GM18505 (cell line): Measurements from ENCODE around the gene UNC13D.
A peak's percentile ranks its signal among the peaks of the same experiment; 100 is the strongest.

Experiments used
- ATAC-seq: cut with Tn5 transposase; IDR thresholded peaks from one replicate; pipeline ENCODE4 v1.9.1; 2021; ENCODE audit not compliant: unreplicated experiment
- POLR2A ChIP-seq: IDR thresholded peaks from 4 replicates; pipeline ENCODE4 v1.6.1; 2011; ENCODE audit warnings: borderline replicate concordance; ENCODE audit not compliant: insufficient read depth, insufficient read length; ENCODE audit errors: extremely low read depth

Gene UNC13D

DNA sequence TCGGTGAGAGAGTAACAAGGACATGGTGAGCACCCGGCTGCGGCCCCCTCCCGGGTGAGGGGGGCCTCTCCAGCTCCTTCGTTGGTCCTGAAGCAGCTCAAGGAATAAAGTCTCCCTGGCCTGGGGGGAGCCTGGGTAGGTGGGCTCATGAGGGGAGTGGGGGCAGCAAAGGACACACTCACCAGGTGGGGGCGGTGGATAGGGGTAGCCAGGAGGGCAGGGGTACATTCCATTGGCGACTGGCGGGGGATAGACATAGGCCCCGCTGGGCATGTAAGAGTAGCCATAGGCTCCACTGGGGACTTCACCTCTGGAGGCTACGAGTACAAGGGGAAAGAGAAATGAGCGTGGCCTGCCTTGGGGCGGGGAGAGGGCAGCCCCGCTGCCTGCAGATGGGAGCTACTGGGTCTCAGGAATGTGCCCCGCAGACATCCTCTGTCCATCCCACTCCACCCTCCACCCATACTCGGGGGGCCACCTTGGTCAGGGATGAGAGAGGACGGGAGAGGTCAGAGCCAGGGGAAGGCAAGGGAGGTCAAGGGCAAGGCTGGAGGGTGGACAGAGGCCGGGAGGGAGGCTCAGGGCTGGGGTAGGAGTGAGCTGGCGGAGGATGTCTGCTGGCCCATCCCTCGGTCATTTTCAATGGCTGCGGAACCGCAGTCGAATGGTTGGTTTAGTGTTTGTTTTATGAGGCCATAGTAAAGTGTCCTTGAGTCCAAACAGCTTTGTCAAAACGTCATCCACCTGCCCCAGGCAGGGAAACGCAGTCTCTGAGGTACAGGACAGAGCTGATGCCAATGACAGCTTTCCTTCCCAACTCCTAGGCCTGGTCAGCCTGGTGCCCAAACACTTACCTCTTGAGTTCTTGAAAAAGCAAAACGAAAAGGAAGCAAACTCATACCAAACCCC is 3.7 kb upstream of the UNC13D start:
- TF ChIP-seq POLR2A: no peak
- ATAC-seq: no peak

DNA sequence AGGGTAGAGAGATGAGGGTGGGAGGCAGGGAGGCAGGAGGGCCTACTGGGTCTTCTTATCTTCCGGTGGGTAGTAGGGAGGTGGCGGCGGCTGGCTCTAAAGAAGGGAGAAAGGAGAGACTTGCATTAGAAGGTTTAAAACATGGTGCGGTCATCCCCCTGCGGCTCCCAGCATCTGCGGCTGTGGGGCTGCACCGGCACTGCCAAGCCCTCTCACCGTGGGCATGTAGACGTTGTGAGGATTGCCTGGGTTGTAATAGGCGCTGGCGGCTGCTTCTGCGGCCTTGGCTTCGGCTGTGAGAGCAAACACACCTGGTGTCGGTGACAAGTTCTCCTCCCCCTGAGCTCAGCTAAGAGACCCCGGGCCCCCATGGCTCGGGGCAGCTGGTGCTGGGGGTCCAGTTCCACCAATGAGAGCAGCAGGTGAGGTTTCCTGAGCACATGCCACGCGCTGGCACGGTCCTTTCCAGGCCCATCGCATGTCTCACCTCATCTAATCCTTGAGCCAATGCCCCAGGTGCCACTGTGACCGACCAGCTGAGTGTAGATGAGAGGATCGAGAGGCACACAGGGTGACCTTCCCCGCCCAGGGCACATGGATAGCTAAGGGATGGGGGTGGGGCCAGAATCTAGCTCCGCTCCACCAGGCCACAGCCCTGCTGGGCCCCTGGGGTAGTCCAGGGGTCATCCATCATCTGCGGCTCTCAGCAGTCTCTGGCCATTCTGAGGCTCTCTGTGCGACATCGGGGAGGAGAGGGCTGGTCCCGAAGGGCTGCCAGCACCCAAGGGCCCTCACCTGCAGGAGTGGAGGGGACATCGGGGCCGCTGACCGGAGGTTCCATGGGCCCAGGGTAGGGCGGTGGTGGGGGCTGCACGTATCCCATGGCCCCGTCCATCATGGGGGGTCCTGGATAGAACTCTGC is 2.7 kb upstream of the UNC13D start:
- no peak for ATAC-seq
- no peak for TF ChIP-seq POLR2A

DNA sequence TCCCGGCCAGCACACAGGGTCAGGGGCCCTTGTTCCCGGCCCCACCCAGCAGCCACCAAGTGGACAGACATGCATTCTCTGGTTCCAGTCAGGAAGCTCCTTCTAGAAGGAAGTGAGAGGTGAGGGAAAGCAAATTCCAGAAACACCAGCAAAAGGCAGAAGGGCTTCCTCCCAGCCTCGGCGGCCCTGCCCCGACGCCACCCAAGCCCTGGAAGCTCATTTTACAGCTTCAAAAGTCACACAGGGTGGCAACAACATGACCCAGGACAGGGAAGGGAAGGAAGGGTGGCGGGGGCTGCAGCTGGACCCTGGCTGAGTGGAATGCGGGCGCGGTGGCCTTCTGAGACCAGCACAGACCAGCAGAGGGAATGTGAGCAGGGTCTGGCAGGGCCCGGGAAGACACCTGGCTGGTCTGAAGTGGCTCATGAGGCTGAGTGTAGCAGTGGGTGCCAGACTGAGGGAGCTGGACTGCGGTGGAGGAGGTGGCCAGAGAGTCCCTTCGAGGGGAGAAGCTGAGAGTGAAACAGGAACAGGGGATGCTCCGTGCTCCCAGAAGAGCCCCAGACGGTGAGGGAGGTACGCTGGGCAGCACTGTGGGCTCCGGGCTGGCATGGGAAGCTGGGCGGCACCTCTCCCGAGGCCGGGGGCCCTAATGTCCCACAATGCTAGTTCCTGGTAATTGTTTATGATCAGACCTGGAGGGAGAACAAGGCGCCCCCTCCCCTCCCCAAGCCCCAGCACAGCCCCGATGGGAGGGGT is 1.9 kb upstream of the UNC13D start:
- ATAC-seq: no peak
- no peak for TF ChIP-seq POLR2A

DNA sequence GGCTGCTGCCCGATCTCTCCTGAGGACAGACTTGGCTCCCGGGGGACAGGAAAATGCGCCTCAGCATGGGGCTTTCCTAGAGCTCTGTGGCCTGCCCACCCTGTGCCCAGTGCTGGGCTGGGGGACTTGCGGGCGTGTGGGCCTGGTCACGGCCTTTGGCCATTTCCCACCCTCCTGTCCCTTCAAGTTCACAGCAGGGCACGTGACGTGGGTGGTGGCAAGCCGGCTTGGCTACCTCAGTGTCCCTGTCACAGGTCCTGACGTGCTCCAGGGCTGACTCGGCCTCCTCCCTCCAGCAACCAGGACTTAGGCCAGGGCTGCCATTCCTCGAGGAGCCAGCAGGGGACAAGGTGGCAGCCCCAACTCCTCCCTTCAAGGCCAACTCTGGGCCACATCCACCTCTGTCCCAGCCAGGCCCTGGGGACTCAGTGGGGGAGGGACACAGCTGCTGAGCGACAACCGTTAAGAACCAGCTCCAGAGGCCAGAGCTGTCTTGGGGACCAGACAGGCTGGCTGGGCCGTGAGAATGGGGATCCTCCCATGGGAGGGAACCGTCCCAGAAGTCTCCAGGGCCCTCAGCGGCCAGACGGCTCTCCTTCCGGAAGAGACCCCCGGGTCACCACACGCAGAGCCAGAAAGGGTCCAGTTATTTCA is 981 bp upstream of the UNC13D start:
- ATAC-seq: peak; percentile 60
- TF ChIP-seq POLR2A: peak; percentile 27

DNA sequence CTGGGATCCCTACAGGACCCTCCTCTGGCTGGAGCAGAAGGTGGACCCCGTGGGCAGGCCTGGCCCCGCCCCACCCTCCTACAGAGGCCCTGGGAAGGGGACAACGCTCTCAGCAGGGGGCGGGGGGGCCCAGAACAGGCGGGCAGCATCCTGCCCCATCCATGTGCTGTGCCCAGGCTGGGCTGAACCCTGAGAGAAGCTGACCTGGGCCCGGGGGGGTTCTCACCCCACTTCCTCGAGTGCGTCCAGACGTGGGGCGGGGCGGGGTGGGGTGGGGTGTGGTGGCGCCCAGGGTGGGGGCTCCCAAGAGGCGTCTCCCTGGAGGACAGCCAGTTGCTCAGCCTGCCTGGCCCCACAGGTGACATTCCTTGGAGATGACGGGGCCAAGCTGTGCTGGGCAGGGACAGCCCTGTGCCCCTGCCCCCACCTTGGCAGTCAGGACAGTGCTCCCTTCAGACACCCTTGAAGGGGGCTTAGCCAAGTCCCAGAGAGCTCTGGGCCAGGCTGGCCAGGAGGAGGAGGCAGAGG is 390 bp upstream of the UNC13D start:
- ATAC-seq: no peak
- no peak for TF ChIP-seq POLR2A

DNA sequence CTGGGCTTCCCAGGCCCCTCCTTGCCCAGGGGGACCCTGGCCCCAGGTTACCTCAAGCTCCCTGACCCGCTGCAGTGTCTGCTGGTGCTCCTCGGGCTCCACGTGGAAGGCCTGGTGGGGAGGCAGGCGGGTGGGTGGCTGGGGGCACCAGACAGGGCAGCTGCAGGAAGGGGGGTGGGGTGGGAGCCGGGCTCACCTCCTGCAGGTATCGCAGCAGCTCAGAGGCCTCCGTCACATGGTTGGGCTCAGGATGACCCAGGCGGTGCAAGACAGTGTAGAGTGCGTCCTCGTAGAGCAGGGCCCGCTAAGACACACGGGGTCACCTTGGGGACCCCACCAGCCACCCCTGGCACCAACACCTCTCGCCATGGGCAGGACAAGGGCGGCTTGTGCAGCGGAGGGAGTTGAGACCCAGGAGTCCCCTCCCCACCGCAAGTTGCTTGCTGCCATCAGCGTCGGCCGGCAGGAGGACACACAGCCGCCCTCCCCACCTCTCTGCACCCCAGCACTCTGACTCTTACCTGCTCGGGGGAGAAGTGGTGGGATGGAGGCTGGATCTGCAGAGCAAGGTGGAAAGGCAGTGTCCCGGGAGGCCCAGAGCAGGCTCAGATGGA is 1.1 kb downstream of the UNC13D start:
- no peak for TF ChIP-seq POLR2A
- ATAC-seq: no peak

DNA sequence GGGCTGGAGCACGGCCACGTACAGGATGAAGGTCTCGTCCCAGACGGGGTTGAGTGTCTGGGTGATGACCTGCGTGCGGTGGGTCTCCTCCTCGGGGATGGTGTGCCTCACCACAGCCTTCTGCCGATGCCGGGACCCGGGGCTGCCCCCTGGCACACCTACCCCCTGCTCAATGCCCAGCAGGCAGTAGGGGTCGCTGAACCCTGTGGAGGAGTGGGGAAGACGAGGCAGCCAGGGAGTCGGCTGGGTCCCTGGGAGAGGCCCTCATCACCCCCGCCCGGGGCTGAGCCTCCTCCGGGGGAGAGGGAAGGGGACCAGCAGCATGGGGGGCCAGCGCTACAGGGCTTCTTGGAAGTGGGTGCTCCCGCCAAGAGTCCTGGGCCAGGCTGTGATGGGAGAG is 1.8 kb downstream of the UNC13D start:
- no peak for TF ChIP-seq POLR2A
- no peak for ATAC-seq

DNA sequence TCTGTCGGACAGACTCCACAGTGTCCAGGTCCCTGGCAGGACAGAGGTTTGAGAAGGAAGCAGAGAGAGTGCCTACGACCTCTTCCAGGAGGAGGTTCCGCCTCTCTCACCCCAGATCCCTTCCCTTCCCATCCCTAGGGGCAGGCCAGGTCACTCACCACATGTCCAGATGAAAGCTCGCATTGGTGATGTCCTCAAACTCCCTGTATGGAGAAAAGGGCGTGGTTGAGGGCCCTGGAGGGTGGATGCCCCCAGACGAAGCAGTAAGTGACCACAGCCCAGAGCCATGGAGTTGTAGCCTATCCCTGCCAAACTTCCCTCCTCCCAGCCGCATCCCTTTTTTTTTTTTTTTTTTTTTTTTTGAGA is 3.4 kb downstream of the UNC13D start:
- TF ChIP-seq POLR2A: no peak
- no peak for ATAC-seq

DNA sequence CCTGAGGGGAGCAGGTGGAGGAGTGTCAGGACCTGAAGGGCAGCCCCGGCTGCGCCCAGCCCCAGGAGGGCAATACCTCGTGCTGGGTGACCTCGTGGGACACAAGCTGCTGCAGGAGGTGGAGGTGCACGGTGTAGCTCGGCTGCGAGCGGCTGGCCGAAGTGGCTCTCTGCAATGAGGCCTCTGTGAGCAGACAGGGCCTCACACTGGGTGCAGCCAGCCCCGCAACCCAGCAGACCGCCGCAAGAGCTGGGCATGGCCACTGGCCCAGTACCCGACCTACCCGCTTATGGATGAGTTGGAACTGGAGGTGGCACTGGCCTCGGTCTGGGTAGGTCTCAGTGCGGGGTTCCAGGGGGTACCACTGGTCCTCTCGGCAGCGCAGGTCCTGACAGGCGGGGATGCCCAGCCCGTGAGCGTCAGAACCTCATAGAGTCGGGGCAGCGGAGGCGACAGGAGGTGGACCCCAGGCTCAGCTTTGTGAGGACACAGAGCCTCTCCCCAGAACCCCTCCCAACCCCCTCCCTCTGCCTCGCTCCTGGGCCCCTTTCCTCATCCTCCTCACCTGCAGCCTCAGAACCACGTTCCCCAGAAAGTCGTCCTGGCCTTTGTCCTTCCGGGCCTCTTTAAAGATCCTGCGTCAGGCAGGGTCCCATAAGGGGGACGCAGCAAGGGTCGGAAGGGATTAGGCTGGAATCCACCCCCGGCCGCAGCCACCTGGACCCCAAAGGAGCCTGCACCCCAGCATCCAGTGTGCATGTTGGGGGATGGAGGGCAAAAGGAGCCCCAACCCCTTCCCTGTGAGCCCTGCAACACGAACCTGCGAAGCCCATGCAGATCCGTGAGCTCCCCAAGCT is 4.0 kb downstream of the UNC13D start:
- no peak for TF ChIP-seq POLR2A

DNA sequence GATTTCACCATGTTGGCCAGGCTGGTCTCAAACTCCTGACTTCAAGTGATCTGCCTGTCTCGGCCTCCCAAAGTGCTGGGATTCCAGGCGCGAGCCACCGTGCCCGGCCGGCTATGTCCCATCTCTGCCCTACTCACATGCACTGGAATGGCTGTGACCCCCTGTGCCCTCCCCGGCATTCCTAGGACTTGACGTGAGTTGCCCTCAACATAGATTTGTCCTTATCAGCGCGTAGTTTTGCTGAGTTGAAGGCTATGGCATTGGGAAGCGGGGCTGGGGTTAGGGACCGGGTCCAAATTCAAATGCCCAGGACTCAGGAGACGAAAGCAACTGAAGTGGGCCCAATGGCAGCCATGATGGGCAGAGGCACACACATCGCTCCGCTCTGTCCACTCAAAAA is 5.8 kb downstream of the UNC13D start:
- no peak for TF ChIP-seq POLR2A
- no peak for ATAC-seq

More for the DNA sequence above, 4.0 kb downstream of the UNC13D start:
- no peak for ATAC-seq

DNA sequence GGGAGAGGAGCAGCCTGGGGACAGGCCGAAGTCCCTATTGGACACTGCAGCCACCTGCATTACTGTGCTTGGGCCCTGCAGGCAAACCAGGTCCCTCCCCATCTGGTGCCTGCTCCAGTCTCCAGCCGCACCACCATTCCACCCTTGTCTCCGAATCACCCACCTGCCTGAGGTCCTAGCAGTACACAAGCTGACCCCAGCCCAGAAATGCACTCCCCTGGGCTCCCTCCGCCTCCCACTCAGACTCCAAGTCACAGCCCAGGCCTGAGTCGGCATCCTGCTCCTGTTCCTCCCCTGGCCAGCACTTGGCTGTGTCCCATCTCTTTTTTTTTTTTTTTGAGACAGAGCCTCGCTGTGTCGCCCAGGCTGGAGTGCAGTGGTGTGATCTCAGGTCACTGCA is 6.3 kb downstream of the UNC13D start:
- no peak for ATAC-seq
- no peak for TF ChIP-seq POLR2A
